KBM-7 (cell line): ENCODE data around the gene AKTIP.
A peak's percentile ranks its signal among the peaks of the same experiment; 100 is the strongest.
"Not testable (repeated sequence)": the region's sequence is repeated elsewhere in the genome, so short reads cannot be mapped to it uniquely, and the experiment has no call there.

Source experiments
- DNase-seq: peaks from one replicate; pipeline ENCODE4 v3.0.0-alpha.2; 2015
- in situ Hi-C: fragments of 300-500 bp; cut with MboI; formaldehyde crosslinking; loops from 2 replicates; pipeline ENCODE4 v1.14.3; 2020; ENCODE audit warnings: low sequenced_read_pairs, low pct_unique_long_range_greater_than_20kb, mixed read lengths

AKTIP gene

GRCh38 chr16:53502331-53503269 lies at the start of gene AKTIP:
Gene AKTIP (minus strand): TSS chr16:53503209. CDS start chr16:53500259, 2,950 bp downstream.
- peak; percentile 28 for DNase-seq
- in situ Hi-C loops, result no loop called here

- DNase-seq, result peak; percentile 82
- in situ Hi-C loops, result loop anchor here (25.0 kb wide), 1 partner anchor 337 kb away; no protein-coding TSS in a partner anchor
These were observed 47.1 kb upstream of the AKTIP start for GRCh38 chr16:53549970-53550690.

- in situ Hi-C loops, result no loop called here
- peak; percentile 35 for DNase-seq
These were observed 44.0 kb upstream of the AKTIP start for GRCh38 chr16:53546988-53547391.

- peak; percentile 50 for DNase-seq
- in situ Hi-C loops, result no loop called here
These were observed 42.4 kb upstream of the AKTIP start for GRCh38 chr16:53545433-53545832.

- no peak for DNase-seq
- in situ Hi-C loops, result no loop called here
These were observed 39.3 kb upstream of the AKTIP start for GRCh38 chr16:53542283-53542682.

GRCh38 chr16:53541326-53541725 lies 38.3 kb upstream of the AKTIP start:
- in situ Hi-C loops, result no loop called here
- DNase-seq, result no peak

- DNase-seq, in situ Hi-C loops: not testable (repeated sequence)
These were observed 37.0 kb upstream of the AKTIP start for GRCh38 chr16:53539759-53540718.

GRCh38 chr16:53539346-53539745 lies 36.3 kb upstream of the AKTIP start:
- DNase-seq, in situ Hi-C loops: not testable (repeated sequence)

- DNase-seq, result no peak
- in situ Hi-C loops, result no loop called here
These were observed 34.6 kb upstream of the AKTIP start for GRCh38 chr16:53537626-53538025.

GRCh38 chr16:53534206-53534605 lies 31.2 kb upstream of the AKTIP start:
- no peak for DNase-seq
- in situ Hi-C loops, result no loop called here

- in situ Hi-C loops, result no loop called here
- no peak for DNase-seq
These were observed 27.7 kb upstream of the AKTIP start for GRCh38 chr16:53530741-53531140.

GRCh38 chr16:53530046-53530445 lies 27.0 kb upstream of the AKTIP start:
- no peak for DNase-seq
- in situ Hi-C loops, result no loop called here

- no peak for DNase-seq
These were observed 26.5 kb upstream of the AKTIP start for GRCh38 chr16:53529513-53529912.

GRCh38 chr16:53528797-53529196 lies 25.8 kb upstream of the AKTIP start:
- in situ Hi-C loops, result no loop called here
- no peak for DNase-seq

More at GRCh38 chr16:53529513-53529912, 26.5 kb upstream of the AKTIP start:
- in situ Hi-C loops, result no loop called here

GRCh38 chr16:53523971-53524548 lies 21.1 kb upstream of the AKTIP start:
- DNase-seq, result no peak
- in situ Hi-C loops, result no loop called here

- in situ Hi-C loops, result no loop called here
- no peak for DNase-seq
These were observed 20.3 kb upstream of the AKTIP start for GRCh38 chr16:53523126-53523804.

GRCh38 chr16:53519417-53520091 lies 16.5 kb upstream of the AKTIP start:
- in situ Hi-C loops, result no loop called here
- DNase-seq, result no peak
